NCI-H226 (cell line): Measurements from ENCODE around the gene NKIRAS2.
A peak's percentile ranks its signal among the peaks of the same experiment; 100 is the strongest.
"Not testable (repeated sequence)": the region's sequence is repeated elsewhere in the genome, so short reads cannot be mapped to it uniquely, and the experiment has no call there.

Experiments
- DNase-seq: peaks from one replicate; pipeline ENCODE4 v3.0.0-alpha.2; 2015

The NKIRAS2 gene

DNA sequence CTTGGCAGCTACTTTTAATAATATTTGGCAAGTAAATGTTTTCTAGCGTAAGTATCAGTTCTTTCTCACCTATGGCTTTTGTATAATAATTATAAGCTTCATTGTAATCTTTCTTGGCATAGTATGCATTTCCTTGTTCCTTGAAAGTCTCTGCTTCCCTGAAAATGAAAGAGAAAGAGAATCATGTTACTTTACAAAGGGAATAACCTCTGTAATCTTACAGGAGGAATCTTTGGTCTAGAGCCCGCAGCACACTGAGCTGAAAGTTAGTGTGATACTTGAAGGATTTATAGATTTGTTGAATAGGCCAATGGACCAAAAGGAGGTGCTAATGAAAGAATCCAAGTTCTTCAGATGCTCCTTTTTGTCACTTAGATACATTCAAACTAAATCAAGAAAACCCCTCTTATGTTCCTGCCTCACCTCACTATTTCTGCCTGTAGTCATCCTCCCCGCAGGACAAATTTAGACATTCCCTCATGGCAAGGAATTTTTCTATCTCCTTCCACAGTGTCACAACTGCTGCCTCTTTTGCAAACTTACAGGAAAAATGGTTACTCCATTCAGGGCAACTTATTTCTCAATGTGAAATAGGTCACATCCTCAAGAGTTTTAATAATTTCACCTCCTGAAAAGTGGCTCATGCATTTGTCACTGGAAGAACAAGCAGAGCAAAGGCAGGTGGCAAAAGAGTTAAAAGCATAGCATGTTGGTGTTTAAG is 19.3 kb upstream of the NKIRAS2 start:
- no peak for DNase-seq

DNA sequence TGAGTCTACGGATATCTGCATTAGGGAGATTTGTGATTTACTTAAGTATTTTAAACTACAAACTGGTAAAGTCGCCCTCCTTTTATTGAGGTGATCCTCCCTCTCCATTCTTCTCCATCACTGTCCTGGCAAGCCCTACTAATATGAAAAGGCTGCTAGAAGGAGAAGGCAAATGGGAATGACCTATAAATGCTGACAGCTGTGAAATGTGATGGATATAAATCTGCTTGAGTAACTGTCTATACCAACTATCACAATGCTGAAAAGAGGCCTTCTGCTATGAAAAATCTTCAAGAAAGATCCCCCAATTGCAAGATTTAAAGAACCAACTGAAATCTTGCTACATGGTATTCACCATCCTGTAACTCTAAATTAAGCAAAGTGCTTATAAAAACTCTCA is 18.2 kb upstream of the NKIRAS2 start:
- no peak for DNase-seq

DNA sequence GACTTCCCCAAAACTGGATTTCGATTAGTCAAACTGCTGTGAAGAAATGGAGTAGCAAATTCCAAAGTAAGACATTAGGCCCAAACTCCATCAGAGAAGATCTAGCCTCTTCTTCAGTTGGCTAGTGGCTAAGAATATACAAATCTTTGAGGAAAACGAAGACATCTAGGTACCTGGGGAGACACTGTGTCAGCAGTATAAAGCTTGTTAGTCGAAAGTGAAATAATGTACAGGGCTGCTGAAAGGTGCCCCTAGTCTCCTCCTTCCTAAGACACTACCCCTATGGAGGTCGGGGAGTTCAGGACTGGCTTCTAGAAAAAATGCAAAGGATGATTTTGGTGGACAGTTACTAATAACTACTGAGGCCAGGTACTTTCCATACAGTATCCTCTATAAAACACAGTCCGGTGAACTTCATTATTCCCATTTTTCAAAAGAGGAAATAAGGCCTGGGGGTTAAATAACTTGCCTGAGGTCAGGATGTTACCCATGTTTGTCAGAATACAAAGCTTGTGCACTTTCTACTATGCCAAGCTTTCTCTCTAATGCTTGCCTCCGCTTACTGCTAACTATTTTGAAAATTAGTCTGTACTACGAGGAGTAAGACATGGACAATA is 17.6 kb upstream of the NKIRAS2 start:
- no peak for DNase-seq

DNA sequence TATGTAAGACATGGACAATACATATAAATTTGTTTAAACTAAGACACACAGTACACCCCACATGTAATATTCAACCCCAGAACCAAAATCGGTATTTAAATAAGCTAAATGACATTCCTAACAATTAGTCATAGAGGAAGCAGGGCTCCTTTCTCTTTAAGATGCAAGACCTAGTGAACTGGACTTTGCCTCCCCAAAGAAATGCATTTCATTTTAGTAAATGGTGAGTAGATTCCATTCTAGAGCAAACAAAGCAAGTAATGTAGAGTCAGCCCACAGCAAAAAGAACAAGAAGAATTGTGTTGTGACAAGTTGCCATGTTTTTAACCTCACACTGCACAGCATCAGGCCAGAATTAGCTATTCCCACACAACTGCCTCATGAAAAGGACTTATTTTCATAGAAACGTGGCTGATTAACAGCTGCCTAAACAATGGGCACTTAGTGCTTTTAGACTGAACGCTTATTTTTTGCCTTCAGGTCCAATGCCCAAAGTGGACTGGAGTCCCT is 17.0 kb upstream of the NKIRAS2 start:
- no peak for DNase-seq

DNA sequence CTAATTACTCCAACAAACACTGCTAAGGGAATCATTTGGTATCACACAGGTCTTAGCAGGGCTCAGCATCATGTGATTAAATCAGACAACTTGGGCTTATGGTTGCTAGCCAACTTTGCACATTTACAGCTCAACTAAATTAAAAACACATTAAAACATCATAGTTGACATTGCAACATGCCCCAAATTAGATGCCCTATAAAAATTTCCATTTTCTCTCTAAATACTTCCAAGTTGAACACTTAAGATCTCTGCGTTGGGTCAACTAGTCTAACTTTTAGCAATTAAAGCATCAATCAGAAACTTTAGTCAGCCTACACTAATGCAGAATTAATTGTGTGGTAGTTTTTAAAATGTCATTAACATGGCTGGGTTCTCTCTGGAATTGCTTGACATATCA is 14.7 kb upstream of the NKIRAS2 start:
- no peak for DNase-seq

DNA sequence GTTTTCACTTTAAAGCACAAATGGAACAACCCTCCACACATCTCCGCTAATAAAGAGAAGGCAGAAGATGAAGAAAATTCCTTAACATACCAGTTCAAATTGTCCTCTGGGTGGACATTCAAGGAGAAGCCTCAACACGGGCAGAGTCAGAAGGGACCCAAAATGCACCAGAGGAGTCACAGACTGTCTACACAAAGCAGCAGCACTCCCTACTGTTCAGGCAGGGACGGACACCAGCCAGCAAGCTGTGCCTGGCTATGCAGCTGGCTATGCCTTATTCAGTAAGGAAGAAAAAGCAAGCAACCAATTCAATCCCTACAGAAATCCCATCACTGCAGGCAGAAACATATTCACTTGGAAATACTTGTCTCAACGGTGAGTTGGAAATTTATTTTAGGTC is 10.7 kb upstream of the NKIRAS2 start:
- DNase-seq: no peak

DNA sequence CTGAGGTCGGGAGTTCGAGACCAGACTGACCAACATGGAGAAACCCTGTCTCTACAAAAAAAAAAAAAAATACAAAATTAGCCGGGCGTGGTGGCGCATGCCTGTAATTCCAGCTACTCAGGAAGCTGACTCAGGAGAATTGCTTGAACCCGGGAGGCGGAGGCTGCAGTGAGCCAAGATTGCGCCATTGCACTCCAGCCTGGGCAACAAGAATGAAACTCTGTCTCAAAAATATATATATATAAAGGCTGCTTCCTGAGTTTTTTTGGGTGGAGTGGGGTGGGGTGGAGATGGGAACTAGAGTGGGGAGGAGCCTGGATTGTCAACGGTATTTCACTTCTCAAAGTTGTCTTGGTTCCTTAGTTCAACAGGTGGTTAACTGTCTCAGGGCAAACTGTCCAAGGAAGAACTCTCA is 9.6 kb upstream of the NKIRAS2 start:
- peak; percentile 65 for DNase-seq

DNA sequence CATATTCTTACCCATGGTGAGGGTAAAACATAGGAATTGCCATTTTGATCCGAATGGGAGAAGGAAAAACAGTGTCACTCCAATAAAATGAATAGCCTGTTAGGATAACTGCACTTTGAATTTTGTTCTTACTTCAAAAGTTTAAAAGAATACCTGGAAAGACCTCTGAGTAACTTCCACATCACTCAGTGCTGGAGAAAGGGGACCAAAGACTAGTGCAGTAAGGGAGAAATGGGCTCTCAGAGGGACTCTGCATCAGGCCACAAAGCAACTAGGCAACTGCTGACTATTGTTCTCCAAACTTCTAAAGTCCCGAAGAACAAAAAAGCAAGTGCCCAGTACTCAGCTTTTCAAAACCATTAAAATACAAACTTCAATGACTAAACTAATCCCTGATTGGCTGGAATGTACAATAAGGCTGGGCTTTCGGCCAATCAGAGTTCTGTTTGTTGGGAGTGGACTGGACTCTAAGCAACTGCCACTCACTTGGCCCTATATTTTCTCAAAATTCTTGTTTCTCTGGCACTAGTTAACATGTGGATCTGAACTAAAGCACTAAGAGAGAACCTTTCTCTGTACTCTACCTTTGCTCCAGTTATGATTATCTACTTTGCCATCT is 8.9 kb upstream of the NKIRAS2 start:
- peak; percentile 24 for DNase-seq

DNA sequence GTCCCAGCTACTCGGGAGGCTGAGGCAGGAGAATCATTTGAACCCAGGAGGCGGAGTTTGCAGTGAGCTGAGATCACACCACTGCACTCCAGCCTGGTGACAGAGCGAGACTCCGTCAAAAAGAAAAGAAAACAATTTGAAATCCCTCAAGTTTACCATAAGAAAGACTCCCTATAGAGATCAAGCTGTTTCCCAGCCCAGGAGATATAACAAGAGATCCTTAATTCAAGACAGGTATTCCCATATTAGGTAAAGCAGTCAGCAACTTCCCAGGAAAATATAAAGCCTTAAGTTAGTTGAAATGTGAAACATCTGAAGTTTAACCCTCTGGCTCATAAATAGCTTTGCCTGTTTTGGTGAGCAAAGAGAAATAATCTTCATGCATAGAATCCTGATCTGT is 7.5 kb upstream of the NKIRAS2 start:
- DNase-seq: not testable (repeated sequence)

DNA sequence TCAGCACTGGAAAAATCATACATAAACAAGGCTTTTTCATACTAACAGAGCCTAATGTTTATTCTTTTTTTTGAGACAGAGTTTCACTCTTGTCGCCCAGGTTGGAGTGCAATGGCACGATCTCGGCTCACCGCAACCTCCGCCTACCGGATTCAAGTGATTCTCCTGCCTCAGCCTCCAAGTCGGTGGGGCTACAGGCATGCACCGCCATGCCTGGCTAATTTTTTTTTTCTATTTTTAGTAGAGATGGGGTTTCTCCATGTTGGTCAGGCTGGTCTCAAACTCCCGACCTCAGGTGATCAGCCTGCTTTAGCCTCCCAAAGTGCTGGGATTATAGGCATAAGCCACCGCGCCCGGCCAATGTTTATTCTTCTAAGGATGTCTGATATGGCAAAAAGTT is 6.2 kb upstream of the NKIRAS2 start:
- not testable (repeated sequence) for DNase-seq

DNA sequence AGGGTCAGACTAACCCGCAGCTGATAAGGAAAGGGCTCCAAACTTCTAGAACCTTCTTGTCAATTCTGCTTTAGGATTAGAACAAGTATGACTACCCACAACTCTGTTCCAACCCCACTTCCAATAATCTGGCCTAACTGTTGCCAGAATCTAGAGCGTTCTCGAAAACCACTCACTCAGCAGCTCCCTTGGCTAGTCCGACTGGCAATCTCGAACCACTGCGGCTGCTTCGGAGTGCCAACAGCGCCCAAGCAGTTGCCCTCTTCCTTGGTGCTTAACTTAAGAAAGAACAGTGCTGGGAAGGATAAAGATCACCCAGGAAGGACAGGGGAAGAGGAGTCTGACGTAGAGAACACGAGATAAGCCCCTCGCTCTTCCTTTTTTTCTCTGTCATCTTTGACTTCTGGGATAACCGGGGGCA is 3.5 kb upstream of the NKIRAS2 start:
- DNase-seq: no peak

DNA sequence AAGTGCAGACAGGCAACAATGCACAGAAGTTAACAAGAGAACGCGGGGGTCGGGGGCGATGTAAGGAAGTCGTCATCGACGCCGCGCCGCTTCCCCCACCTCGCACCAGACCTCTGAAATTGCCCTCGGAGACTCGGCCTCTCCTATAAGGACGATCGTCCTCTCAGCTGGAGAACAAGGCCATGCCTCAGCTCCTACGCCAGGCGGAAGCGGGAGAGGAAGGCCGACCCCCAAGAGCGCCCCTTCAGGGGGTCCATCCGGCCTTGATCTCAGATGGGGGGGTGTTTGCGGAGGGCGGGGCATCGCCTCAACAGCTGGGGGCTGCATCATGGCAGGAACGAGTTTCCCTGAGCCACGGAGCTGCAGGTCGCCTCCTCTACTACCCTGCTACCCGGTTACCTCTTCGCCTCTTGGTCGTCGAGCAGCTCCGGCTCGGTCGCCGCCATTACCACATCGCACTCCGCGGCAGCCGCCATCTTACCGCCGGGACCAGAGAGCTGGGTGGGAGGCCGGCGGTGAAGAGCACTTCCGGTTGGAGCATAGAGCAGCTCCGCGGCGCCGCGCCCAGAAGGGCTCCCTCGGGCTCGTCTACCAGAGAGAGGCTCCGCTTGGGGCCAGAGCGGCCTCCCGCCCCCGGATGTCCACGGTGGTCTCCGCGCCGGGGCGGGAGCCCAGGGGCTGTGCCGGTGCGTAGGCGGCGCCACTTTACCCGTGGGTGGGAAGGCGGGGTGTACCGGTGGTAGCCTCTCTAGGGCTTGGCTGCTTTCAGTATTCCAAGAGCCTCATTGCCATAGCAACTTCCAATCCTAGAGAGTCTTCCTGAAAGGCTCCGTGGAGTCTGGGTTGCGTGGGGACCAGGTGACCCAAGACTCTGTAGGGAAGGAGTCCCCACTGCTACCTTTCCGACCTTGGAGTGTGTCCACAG is 2.7 kb upstream of the NKIRAS2 start, which contains the start of gene DNAJC7:
DNAJC7 (minus strand) TSS at position 499 of the 925 bp plus-strand sequence; CDS start at position 476, 23 bp downstream.
- DNase-seq: peak; percentile 91

DNA sequence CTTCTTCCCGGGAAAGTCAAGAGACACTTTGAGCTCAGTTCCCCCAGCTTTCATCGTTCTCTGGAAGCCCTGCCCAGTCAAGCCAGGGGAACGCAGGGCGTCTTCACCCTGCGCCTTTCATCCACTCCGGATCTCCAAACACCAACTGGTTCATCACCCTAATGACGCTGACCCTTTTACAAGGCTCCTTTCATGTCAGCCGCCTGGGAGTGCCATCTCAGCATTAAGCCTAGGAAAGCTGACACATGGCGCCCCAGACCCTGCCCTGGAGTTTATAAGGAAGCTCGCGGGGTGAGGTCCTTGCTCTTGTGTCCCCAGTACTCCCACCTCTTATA is 2.1 kb upstream of the NKIRAS2 start:
- DNase-seq: no peak

DNA sequence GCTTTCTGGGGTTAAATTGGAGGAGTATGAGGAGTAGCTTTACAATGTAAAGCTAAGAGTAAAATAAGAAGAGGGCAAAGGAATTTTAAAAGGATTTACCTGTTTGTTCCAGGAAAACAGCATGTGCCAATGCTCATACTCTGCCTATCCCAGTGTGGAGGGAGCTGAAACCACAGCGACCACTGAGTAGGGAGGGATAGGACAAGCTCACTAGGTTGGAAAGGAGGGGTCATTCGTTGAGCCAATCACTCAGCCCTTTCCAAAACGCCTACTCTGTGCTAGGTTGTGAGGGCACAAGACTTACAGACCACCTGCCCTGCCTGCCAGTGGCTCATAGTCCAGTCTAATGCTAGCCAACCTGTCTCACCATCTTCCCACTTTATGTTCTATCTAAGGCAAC is 1.6 kb upstream of the NKIRAS2 start:
- no peak for DNase-seq

DNA sequence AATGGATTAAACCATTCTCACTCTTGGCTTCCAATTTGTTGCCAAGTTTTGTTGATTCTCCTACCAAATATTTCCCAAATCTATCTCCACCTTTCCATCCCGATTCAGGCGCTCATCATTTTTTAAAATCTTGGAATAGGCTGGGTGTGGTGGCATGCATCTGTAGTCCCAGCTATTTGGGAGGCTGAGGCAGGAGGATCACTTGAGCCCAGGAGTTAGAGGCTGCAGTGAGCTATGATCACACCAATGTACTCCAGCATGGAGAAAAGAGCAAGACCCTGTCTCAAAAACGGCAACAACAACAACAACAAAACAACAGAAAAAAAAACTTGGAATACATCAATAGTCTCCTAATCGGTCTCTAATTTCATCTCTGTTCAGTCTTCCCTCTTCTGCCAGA is 902 bp upstream of the NKIRAS2 start:
- DNase-seq: no peak

DNA sequence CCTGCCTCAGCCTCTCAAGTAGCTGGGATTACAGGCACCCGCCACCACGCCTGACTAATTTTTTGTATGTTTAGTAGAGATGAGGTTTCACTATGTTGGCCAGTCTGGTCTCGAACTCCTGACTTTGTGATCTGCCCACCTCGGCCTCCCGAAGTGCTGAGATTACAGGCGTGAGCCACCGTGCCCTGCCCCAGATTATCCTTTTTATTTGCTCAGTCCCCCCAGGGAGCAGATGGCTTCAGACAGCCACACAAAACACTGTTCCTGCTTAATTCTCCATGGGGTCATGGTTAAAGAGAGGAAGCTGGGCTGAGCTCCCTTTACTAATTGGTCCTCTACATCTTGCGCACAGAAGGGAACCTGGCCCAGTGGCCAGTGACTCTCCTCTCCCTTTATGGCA is 955 bp downstream of the NKIRAS2 start:
- DNase-seq: not testable (repeated sequence)

DNA sequence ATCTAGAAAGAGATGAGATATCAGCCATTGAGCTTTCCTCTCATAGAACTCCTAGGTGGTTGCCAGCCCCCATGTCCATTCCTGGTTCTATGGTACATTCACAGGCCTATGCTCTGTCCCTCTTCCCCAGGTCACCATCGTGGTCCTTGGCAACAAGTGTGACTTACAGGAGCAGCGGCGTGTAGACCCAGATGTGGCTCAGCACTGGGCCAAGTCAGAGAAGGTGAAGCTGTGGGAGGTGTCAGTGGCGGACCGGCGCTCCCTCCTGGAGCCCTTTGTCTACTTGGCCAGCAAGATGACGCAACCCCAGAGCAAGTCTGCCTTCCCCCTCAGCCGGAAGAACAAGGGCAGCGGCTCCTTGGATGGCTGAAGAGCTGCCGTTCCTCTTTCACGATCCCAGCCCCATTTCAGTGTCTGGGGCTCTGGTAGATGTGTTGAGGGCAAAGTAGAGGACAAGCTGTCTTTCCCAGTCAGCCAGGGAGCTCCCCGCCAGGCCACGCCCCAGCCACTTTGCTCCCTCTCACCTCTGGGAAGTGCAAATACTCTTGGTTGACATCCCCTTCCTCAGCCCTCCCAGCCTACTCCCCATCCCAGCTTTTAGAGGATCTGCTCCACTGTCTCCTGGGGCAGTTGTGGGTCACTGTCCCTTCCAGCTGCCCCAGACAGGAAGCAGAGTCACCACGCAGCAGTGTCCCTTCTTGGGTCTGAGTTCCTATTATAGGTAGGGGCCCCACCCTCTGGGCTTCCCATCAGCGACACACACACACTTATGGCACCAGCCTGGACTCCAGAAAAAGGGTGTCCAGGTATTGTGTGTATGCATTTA is 3.8 kb downstream of the NKIRAS2 start:
- peak; percentile 75 for DNase-seq

DNA sequence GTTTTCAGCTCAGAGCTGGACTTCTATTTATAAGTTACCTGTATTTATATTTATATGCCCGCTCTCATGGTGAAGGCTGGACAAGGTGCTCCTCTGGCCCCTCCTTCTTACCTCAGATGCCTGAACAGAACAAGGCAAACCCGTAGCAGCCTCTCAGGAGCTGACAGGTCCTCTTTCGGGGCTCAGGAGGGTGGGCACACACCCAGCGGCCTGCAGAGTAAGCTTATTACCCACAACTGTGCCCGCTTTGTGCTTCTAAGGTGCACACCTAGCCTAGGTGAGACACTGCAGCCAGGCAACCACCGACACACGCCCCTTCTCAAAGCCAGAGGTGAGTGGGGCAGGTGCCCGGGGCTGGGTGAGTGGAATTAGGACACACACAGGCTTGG is 5.3 kb downstream of the NKIRAS2 start:
- no peak for DNase-seq

DNA sequence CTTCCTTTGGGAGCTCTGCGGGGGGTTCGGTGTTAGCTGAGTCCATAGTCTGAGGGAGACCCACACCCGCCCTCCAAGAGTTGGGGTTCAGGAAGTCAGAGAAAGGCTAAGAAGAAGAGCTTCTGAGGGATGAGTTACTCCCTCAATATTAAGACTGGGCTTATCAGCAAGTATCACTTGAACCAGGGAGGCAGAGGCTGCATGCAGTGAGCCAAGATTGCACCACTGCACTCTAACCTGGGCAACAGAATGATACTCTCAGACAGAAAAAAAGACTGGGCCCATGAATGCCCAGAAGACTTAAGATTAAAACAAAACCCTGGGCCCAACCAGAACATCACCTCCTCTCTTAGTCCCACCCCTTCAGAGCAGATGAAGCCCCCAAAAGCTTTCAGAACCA is 6.0 kb downstream of the NKIRAS2 start:
- DNase-seq: no peak

DNA sequence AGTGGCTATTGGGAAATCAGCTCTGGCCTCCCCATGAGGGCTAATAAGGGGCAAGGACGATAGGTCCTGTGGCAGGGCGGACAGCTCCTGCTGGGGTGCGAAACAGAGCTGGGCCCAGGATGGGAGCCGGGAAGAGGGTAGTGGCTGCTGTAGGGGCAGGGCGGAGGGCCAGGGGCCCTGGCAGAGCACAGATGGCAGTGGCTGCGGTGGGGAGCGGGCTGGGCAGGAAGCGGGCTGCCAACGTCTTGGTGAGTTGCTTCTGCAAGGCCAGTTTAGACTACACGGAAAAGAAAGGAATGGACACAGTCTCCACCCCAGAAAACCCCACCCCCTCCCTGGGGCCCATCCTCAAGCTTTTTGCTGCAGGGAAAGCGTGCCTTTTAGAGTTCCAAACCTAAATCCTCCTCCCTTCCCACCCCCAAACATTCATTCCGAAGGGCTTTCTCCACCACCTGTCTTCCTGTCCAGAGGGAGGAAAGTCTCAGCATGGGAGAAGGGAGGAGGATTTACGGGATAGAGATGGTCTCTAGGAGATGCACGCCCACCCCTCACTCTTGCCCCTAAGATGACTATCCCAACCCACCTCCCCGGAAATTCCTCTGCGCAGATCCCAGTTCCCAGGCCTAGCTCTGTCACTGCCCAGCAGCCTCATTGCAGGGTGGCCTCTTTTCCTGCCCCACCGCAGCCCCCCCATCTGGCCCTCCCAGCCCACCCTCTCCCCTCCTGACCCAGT is 7.1 kb downstream of the NKIRAS2 start:
- DNase-seq: no peak

DNA sequence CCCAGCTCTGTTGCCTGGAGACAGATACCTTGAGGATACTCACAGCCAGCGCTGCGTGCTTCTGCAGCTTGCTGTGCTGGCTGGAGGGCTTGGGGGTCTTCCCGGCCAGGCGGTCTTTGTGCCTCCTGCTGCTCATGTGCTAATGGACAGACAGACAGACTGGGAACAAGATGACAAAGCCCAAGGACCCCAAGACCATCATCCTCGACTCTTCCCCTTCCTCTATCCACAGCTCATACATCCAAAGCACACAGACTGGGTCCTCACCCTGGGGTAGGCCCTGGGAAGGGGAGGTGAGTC is 7.7 kb downstream of the NKIRAS2 start:
- no peak for DNase-seq
